Kidney tubule cell (primary cell): ENCODE measurements around the gene CHRNG.
"Not testable (repeated sequence)": the region's sequence is repeated elsewhere in the genome, so short reads cannot be mapped to it uniquely, and the experiment has no call there.

ENCODE experiments used
- DNase-seq: peaks from one replicate; pipeline ENCODE4 v3.0.0-alpha.2; 2018; ENCODE audit warnings: low spot score

The CHRNG gene

GRCh38 chr2:232544674-232545073 lies 5.2 kb downstream of the CHRNG start:
- DNase-seq: no peak

- DNase-seq: no peak
These were observed 6.3 kb downstream of the CHRNG start for GRCh38 chr2:232545511-232546375.

- no peak for DNase-seq
These were observed 8.5 kb downstream of the CHRNG start for GRCh38 chr2:232547991-232548390.

GRCh38 chr2:232549655-232550353 lies 10.3 kb downstream of the CHRNG start:
- no peak for DNase-seq

- peak; percentile 95 for DNase-seq
These were observed 11.1 kb downstream of the CHRNG start, which contains the start of the genes EIF4E2 and TIGD1 for GRCh38 chr2:232550354-232551249. EIF4E2 (plus strand) TSS chr2:232550689; CDS start chr2:232550725, 36 bp downstream. TIGD1 (minus strand) TSS chr2:232550557; CDS start chr2:232549882, 675 bp downstream.

- no peak for DNase-seq
These were observed 11.8 kb downstream of the CHRNG start for GRCh38 chr2:232551250-232551638.

- no peak for DNase-seq
These were observed 12.3 kb downstream of the CHRNG start for GRCh38 chr2:232551776-232552175.

- DNase-seq: no peak
These were observed 16.9 kb downstream of the CHRNG start for GRCh38 chr2:232556426-232556825.

- no peak for DNase-seq
These were observed 23.1 kb downstream of the CHRNG start for GRCh38 chr2:232562515-232563151.

GRCh38 chr2:232563580-232563979 lies 24.1 kb downstream of the CHRNG start:
- peak; percentile 46 for DNase-seq

GRCh38 chr2:232567721-232568120 lies 28.2 kb downstream of the CHRNG start:
- DNase-seq: no peak

- DNase-seq: peak; percentile 80
These were observed 28.7 kb downstream of the CHRNG start for GRCh38 chr2:232568161-232568560.

GRCh38 chr2:232569541-232569940 lies 30.0 kb downstream of the CHRNG start:
- DNase-seq: no peak

- DNase-seq: not testable (repeated sequence)
These were observed 31.0 kb downstream of the CHRNG start for GRCh38 chr2:232570481-232570880.

GRCh38 chr2:232571026-232571474 lies 31.6 kb downstream of the CHRNG start:
- DNase-seq: peak; percentile 85

GRCh38 chr2:232573042-232573441 lies 33.5 kb downstream of the CHRNG start:
- peak; percentile 83 for DNase-seq

- DNase-seq: no peak
These were observed 34.4 kb downstream of the CHRNG start for GRCh38 chr2:232573771-232574435.

GRCh38 chr2:232574674-232575403 lies 35.3 kb downstream of the CHRNG start:
- peak; percentile 55 for DNase-seq

- no peak for DNase-seq
These were observed 35.9 kb downstream of the CHRNG start for GRCh38 chr2:232575404-232575746.

GRCh38 chr2:232576995-232577394 lies 37.5 kb downstream of the CHRNG start:
- DNase-seq: peak; percentile 68
